ENCODE data around the gene ZNF445. TPM values are rescaled to one million over a fixed set of nuclear protein-coding genes. Genes with fewer than 3 reads are reported as not detected.

Gene ZNF445
- total and polyA plus RNA-seq, 9 of the 15 experiments (the other 6 are each of a cell fraction or from before 2014, with no cell fraction given) = 1.2 to 26.9 (median 10.6) TPM

DNA sequence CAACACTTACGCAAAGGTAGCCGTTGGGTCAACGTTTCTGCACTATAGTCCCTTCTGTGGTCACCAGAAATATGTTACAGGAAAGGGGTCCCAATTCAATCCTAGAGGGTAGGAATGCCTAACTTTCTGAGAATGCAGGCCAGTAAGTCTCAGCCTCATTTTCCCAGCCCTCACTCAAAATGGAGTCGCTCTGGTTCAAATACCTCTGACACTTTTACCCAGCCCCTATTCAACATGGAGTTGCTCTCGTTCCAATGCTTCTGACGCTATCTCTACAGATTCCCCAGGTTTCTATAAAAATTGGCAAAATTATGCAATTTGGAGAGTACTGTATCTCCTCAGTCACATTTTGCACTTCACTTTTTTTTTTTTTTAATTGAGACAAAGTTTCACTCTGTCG, 39.7 kb downstream of the ZNF445 start (continued):
- TF ChIP-seq, protein P1, sequence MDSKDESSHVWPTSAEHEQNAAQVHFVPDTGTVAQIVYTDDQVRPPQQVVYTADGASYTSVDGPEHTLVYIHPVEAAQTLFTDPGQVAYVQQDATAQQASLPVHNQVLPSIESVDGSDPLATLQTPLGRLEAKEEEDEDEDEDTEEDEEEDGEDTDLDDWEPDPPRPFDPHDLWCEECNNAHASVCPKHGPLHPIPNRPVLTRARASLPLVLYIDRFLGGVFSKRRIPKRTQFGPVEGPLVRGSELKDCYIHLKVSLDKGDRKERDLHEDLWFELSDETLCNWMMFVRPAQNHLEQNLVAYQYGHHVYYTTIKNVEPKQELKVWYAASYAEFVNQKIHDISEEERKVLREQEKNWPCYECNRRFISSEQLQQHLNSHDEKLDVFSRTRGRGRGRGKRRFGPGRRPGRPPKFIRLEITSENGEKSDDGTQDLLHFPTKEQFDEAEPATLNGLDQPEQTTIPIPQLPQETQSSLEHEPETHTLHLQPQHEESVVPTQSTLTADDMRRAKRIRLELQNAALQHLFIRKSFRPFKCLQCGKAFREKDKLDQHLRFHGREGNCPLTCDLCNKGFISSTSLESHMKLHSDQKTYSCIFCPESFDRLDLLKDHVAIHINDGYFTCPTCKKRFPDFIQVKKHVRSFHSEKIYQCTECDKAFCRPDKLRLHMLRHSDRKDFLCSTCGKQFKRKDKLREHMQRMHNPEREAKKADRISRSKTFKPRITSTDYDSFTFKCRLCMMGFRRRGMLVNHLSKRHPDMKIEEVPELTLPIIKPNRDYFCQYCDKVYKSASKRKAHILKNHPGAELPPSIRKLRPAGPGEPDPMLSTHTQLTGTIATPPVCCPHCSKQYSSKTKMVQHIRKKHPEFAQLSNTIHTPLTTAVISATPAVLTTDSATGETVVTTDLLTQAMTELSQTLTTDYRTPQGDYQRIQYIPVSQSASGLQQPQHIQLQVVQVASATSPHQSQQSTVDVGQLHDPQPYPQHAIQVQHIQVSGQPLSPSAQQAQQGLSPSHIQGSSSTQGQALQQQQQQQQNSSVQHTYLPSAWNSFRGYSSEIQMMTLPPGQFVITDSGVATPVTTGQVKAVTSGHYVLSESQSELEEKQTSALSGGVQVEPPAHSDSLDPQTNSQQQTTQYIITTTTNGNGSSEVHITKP (IDR thresholded peaks at IDR 0.05; ENCODE audit: partially characterized antibody) = no peak
- TF ChIP-seq ZNF707 (CRISPR knock-in tag; conservative IDR thresholded peaks at IDR 0.05) (peak; percentile 68; the same call in 1 of the 2 replicates), LCOR (CRISPR knock-in tag; IDR thresholded peaks at IDR 0.05) (no peak), FOXM1 (IDR thresholded peaks at IDR 0.05; ENCODE audit: low read depth) (no peak), FOXM1 (CRISPR knock-in tag; IDR thresholded peaks at IDR 0.05; ENCODE audit: low read depth) (no peak), ZKSCAN1 (IDR thresholded peaks at IDR 0.05; ENCODE audit: low read depth, low read length) (no peak), ZNF217 (CRISPR knock-in tag; IDR thresholded peaks at IDR 0.05) (no peak), SRSF1 (IDR thresholded peaks at IDR 0.05; ENCODE audit: low read depth, low read length) (no peak), DIDO1 (tag; IDR thresholded peaks at IDR 0.05; ENCODE audit: low read depth) (peak; percentile 59; the same call in 1 of the 2 replicates), MYNN (IDR thresholded peaks at IDR 0.05) (no peak), MYNN (CRISPR knock-in tag; IDR thresholded peaks at IDR 0.05) (no peak), TOE1 (IDR thresholded peaks at IDR 0.05; ENCODE audit: borderline replicate concordance) (no peak), TOE1 (CRISPR knock-in tag; IDR thresholded peaks at IDR 0.05; ENCODE audit: borderline replicate concordance, low read depth) (no peak), ZNF384 (IDR thresholded peaks at IDR 0.05; ENCODE audit: low read depth, low read length) (no peak), SIN3B (IDR thresholded peaks at IDR 0.05; ENCODE audit: low read depth) (no peak), CXXC5 (CRISPR knock-in tag; IDR thresholded peaks at IDR 0.05) (peak; percentile 86), BRF1 (IDR thresholded peaks at IDR 0.05; ENCODE audit: borderline replicate concordance, extremely low read depth, insufficient read length) (no peak), ZC3H4 (CRISPR knock-in tag; IDR thresholded peaks at IDR 0.05; ENCODE audit: borderline replicate concordance) (no peak), NCOR1 (IDR thresholded peaks at IDR 0.05) (no peak), POLR2AphosphoS2 (IDR thresholded peaks at IDR 0.05; ENCODE audit: low read length) (no peak)
- TF ChIP-seq, protein P2, sequence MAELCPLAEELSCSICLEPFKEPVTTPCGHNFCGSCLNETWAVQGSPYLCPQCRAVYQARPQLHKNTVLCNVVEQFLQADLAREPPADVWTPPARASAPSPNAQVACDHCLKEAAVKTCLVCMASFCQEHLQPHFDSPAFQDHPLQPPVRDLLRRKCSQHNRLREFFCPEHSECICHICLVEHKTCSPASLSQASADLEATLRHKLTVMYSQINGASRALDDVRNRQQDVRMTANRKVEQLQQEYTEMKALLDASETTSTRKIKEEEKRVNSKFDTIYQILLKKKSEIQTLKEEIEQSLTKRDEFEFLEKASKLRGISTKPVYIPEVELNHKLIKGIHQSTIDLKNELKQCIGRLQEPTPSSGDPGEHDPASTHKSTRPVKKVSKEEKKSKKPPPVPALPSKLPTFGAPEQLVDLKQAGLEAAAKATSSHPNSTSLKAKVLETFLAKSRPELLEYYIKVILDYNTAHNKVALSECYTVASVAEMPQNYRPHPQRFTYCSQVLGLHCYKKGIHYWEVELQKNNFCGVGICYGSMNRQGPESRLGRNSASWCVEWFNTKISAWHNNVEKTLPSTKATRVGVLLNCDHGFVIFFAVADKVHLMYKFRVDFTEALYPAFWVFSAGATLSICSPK (IDR thresholded peaks at IDR 0.05; ENCODE audit: borderline replicate concordance) = no peak
- TF ChIP-seq, protein P3, sequence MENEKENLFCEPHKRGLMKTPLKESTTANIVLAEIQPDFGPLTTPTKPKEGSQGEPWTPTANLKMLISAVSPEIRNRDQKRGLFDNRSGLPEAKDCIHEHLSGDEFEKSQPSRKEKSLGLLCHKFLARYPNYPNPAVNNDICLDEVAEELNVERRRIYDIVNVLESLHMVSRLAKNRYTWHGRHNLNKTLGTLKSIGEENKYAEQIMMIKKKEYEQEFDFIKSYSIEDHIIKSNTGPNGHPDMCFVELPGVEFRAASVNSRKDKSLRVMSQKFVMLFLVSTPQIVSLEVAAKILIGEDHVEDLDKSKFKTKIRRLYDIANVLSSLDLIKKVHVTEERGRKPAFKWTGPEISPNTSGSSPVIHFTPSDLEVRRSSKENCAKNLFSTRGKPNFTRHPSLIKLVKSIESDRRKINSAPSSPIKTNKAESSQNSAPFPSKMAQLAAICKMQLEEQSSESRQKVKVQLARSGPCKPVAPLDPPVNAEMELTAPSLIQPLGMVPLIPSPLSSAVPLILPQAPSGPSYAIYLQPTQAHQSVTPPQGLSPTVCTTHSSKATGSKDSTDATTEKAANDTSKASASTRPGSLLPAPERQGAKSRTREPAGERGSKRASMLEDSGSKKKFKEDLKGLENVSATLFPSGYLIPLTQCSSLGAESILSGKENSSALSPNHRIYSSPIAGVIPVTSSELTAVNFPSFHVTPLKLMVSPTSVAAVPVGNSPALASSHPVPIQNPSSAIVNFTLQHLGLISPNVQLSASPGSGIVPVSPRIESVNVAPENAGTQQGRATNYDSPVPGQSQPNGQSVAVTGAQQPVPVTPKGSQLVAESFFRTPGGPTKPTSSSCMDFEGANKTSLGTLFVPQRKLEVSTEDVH (IDR thresholded peaks at IDR 0.05; ENCODE audit: low read depth, partially characterized antibody) = no peak

Measured in K562 (cell line).